ENCODE data around the gene FAAP20.

Gene FAAP20

GRCh38 chr1:2183937-2184334 lies 10.6 kb downstream of the FAAP20 start:
- 94 to 97% methylated on average over 15 of the region's 15 CpGs for WGBS, 2 experiments
- H3K27me3 ChIP-seq (ENCODE audit: control insufficient read depth, insufficient read depth, low read length, poor library complexity, severe bottlenecking): no peaks in the 10 kb centered on the region
- peaks cover 6% of the 10 kb centered on the region for H3K36me3 ChIP-seq (ENCODE audit: control insufficient read depth, insufficient read depth, low read length)
- no peak overlapping the region for H3K4me3 ChIP-seq (ENCODE audit: insufficient read depth, low read depth, low read length)
- no peaks in the 10 kb centered on the region for H3K4me1 ChIP-seq (ENCODE audit: control insufficient read depth, insufficient read depth, low read length)
- H3K27ac ChIP-seq (ENCODE audit: insufficient read depth, low read depth, low read length, poor library complexity, severe bottlenecking): no peak overlapping the region
- no peaks in the 10 kb centered on the region for H3K9me3 ChIP-seq (ENCODE audit: control insufficient read depth, low read length)

DNA sequence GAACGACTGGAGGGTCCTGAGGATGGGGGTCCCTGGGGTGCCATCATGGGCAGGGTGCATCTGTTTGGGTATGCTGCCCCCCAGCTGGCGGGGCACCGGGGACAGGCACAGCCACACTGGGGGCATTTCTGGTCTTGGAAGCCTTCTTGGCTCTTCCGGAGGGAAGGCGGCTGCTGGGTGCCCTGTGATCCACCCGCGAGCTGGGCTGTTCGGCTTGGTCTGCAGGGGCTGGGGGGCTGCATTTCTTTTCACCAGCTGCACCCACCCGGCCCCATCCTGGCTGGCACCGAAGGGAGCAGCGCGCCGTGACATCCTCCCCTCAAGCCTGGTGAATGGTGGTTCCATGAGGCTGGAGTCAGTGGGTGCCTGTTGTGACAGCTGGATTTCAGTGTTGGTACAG lies 12.2 kb downstream of the FAAP20 start:
- Histone ChIP-seq H3K4me1 (ENCODE audit: control insufficient read depth, insufficient read depth, low read length) (no peaks in the 10 kb centered on the region), H3K4me3 (ENCODE audit: insufficient read depth, low read depth, low read length) (no peak overlapping the region), H3K27ac (ENCODE audit: insufficient read depth, low read depth, low read length, poor library complexity, severe bottlenecking) (no peak overlapping the region)

GRCh38 chr1:2181752-2182151 lies 12.8 kb downstream of the FAAP20 start:
- 93 to 96% methylated on average over 11 of the region's 11 CpGs for WGBS, 2 experiments
- Histone ChIP-seq H3K9me3 (ENCODE audit: control insufficient read depth, low read length) (no peaks in the 10 kb centered on the region), H3K36me3 (ENCODE audit: control insufficient read depth, insufficient read depth, low read length) (peaks cover 5% of the 10 kb centered on the region), H3K4me3 (ENCODE audit: insufficient read depth, low read depth, low read length) (no peak overlapping the region), H3K27ac (ENCODE audit: insufficient read depth, low read depth, low read length, poor library complexity, severe bottlenecking) (no peak overlapping the region), H3K27me3 (ENCODE audit: control insufficient read depth, insufficient read depth, low read length, poor library complexity, severe bottlenecking) (no peaks in the 10 kb centered on the region), H3K4me1 (ENCODE audit: control insufficient read depth, insufficient read depth, low read length) (no peaks in the 10 kb centered on the region)

More for the DNA sequence above, 12.2 kb downstream of the FAAP20 start:
- Histone ChIP-seq H3K27me3 (ENCODE audit: control insufficient read depth, insufficient read depth, low read length, poor library complexity, severe bottlenecking) (no peaks in the 10 kb centered on the region), H3K36me3 (ENCODE audit: control insufficient read depth, insufficient read depth, low read length) (peaks cover 6% of the 10 kb centered on the region), H3K9me3 (ENCODE audit: control insufficient read depth, low read length) (no peaks in the 10 kb centered on the region)
- WGBS, 2 experiments: 96% methylated on average over 13 of the region's 13 CpGs

- Histone ChIP-seq H3K27ac (ENCODE audit: insufficient read depth, low read depth, low read length, poor library complexity, severe bottlenecking) (no peak overlapping the region), H3K4me3 (ENCODE audit: insufficient read depth, low read depth, low read length) (no peak overlapping the region), H3K4me1 (ENCODE audit: control insufficient read depth, insufficient read depth, low read length) (no peaks in the 10 kb centered on the region), H3K9me3 (ENCODE audit: control insufficient read depth, low read length) (no peaks in the 10 kb centered on the region), H3K36me3 (ENCODE audit: control insufficient read depth, insufficient read depth, low read length) (peaks cover under 1% of the 10 kb centered on the region), H3K27me3 (ENCODE audit: control insufficient read depth, insufficient read depth, low read length, poor library complexity, severe bottlenecking) (no peaks in the 10 kb centered on the region)
- 96% methylated on average over 14 of the region's 14 CpGs for WGBS, 2 experiments
These were observed 13.3 kb downstream of the FAAP20 start for GRCh38 chr1:2181271-2181670.

DNA sequence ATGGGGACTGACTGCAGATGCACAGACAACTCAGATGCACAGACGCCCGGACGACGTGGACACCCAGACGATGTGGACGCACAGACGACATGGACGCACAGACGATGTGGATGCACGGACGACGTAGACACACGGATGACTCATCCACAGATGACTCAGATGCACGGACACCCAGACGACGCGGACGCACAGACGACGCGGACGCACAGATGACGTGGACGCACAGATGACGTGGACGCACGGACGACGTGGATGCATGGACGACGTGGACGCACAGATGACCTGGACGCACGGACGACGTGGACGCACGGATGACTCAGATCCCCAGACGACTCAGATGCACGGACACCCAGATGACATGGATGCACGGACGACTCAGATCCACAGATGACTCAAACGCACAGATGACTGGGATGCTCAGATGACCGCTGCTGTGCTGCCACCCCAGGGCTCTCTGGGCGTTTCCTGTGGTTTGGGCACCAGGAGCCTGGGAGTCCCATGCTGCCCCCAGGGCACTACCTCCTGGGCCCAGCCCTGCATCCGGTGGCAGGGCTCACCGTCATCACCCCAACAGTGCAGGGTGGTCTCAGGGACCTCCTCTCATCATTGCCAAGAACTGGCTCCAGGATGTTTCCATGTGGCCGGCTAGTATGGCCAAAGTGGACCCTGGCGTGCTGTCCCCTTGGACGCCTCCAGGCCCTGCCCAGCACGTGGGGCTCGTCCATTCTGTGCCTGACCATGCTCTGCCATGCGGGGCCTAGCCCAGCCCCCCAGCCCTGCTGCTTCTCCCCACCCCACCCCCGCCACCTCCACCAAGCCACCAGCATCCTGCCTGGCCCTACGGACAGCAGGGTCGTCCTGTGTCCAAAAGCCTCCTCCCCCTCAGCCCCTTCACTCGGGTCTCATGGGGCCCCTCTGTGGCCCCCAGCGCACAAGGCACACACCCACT lies 14.0 kb downstream of the FAAP20 start:
- H3K4me3 ChIP-seq (ENCODE audit: insufficient read depth, low read depth, low read length): no peak overlapping the region

GRCh38 chr1:2179283-2180013 lies 15.1 kb downstream of the FAAP20 start:
- Histone ChIP-seq H3K27me3 (ENCODE audit: control insufficient read depth, insufficient read depth, low read length, poor library complexity, severe bottlenecking) (no peaks in the 10 kb centered on the region), H3K36me3 (ENCODE audit: control insufficient read depth, insufficient read depth, low read length) (peaks cover 3% of the 10 kb centered on the region), H3K4me3 (ENCODE audit: insufficient read depth, low read depth, low read length) (no peak overlapping the region), H3K27ac (ENCODE audit: insufficient read depth, low read depth, low read length, poor library complexity, severe bottlenecking) (no peak overlapping the region), H3K9me3 (ENCODE audit: control insufficient read depth, low read length) (no peaks in the 10 kb centered on the region), H3K4me1 (ENCODE audit: control insufficient read depth, insufficient read depth, low read length) (no peaks in the 10 kb centered on the region)
- 89% methylated on average over 28 of the region's 28 CpGs for WGBS, 2 experiments

More for the DNA sequence above, 14.0 kb downstream of the FAAP20 start:
- peaks cover 3% of the 10 kb centered on the region for H3K36me3 ChIP-seq (ENCODE audit: control insufficient read depth, insufficient read depth, low read length)
- no peaks in the 10 kb centered on the region for H3K9me3 ChIP-seq (ENCODE audit: control insufficient read depth, low read length)
- 96 to 97% methylated on average over 57 to 58 of the region's 58 CpGs for WGBS, 2 experiments
- no peaks in the 10 kb centered on the region for H3K27me3 ChIP-seq (ENCODE audit: control insufficient read depth, insufficient read depth, low read length, poor library complexity, severe bottlenecking)
- H3K27ac ChIP-seq (ENCODE audit: insufficient read depth, low read depth, low read length, poor library complexity, severe bottlenecking): no peak overlapping the region
- H3K4me1 ChIP-seq (ENCODE audit: control insufficient read depth, insufficient read depth, low read length): no peaks in the 10 kb centered on the region

DNA sequence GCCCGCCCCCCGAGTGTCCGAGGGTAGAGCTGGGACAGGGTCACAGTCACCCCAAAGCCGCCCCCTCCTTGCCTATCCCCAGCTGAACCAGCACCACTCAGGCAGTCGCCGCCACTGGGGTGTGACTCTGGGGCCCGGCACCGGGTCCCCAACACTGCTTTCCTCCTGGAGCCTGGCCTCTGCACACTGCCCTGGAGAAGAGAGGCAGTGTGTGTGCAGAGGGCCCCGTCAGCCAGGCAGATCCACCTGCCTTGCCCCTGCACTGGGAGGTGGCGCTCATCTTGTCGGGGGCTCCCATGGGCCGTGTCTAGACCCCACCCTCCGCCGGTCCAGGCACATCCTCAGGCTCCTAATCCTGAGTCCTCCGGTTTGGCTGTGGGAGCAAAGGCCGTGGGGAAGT lies 15.7 kb downstream of the FAAP20 start:
- Histone ChIP-seq H3K9me3 (ENCODE audit: control insufficient read depth, low read length) (no peaks in the 10 kb centered on the region), H3K4me3 (ENCODE audit: insufficient read depth, low read depth, low read length) (no peak overlapping the region), H3K36me3 (ENCODE audit: control insufficient read depth, insufficient read depth, low read length) (peaks cover 3% of the 10 kb centered on the region), H3K4me1 (ENCODE audit: control insufficient read depth, insufficient read depth, low read length) (no peaks in the 10 kb centered on the region), H3K27ac (ENCODE audit: insufficient read depth, low read depth, low read length, poor library complexity, severe bottlenecking) (no peak overlapping the region), H3K27me3 (ENCODE audit: control insufficient read depth, insufficient read depth, low read length, poor library complexity, severe bottlenecking) (no peaks in the 10 kb centered on the region)
- 95% methylated on average over 16 of the region's 16 CpGs for WGBS, 2 experiments

DNA sequence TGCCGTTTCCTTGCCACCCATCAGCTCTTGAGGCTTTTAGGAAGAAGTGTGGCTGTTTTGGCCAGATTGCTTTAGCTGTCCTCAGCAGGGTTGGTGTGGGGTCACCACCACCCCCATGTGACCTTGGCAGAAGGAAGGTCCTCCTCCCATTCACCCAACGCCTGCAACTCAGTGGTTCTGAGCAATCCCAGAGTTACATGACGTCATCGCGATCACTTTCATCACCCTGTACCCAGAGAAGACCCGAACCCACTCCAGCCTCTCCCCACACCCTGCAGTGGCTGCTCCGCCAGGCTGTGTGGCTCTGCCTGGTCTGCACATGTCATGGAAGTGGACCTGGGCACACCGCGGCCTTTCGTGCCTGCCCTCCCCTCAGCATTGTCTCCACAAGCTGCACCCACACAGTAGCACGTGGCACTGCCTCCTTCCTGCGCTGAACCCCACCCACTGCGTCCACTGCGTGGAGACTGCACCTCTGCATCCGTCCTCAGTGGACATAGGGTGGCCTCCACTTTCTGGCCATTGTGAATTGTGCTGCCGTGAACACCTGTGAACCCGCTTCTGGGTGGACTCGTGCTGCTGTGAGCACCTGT lies 16.5 kb downstream of the FAAP20 start:
- WGBS, 2 experiments: 95 to 96% methylated on average over 18 of the region's 18 CpGs
- Histone ChIP-seq H3K27ac (ENCODE audit: insufficient read depth, low read depth, low read length, poor library complexity, severe bottlenecking) (no peak overlapping the region), H3K9me3 (ENCODE audit: control insufficient read depth, low read length) (no peaks in the 10 kb centered on the region), H3K27me3 (ENCODE audit: control insufficient read depth, insufficient read depth, low read length, poor library complexity, severe bottlenecking) (no peaks in the 10 kb centered on the region), H3K4me1 (ENCODE audit: control insufficient read depth, insufficient read depth, low read length) (no peaks in the 10 kb centered on the region), H3K36me3 (ENCODE audit: control insufficient read depth, insufficient read depth, low read length) (peaks cover 3% of the 10 kb centered on the region), H3K4me3 (ENCODE audit: insufficient read depth, low read depth, low read length) (no peak overlapping the region)

DNA sequence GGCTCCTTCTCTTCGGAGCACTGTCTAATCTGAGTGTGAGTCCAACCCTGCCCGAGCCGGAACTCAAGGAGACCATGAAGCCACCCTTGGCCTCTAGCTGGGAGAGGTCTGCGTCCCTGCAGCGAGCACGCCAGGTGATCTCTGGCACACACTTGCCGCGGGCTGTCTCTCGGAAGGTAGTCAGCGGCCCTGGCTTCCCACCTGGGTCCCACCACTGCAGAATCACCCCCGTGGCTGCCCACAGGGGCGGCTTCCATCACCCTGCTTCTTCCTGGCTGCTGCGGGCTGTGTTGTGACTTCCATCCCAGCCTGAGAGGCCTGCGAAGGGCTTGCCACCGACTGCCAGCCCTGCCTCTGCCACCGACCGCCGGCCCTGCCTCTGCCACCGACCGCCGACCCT lies 17.0 kb downstream of the FAAP20 start:
- Histone ChIP-seq H3K27ac (ENCODE audit: insufficient read depth, low read depth, low read length, poor library complexity, severe bottlenecking) (no peak overlapping the region), H3K27me3 (ENCODE audit: control insufficient read depth, insufficient read depth, low read length, poor library complexity, severe bottlenecking) (no peaks in the 10 kb centered on the region), H3K4me3 (ENCODE audit: insufficient read depth, low read depth, low read length) (no peak overlapping the region), H3K4me1 (ENCODE audit: control insufficient read depth, insufficient read depth, low read length) (no peaks in the 10 kb centered on the region), H3K9me3 (ENCODE audit: control insufficient read depth, low read length) (no peaks in the 10 kb centered on the region), H3K36me3 (ENCODE audit: control insufficient read depth, insufficient read depth, low read length) (peaks cover 3% of the 10 kb centered on the region)
- WGBS, 2 experiments: 96% methylated on average over 21 of the region's 21 CpGs

- no peak overlapping the region for H3K27ac ChIP-seq (ENCODE audit: insufficient read depth, low read depth, low read length, poor library complexity, severe bottlenecking)
- H3K9me3 ChIP-seq (ENCODE audit: control insufficient read depth, low read length): no peaks in the 10 kb centered on the region
- WGBS, 2 experiments: 95 to 98% methylated on average over 10 of the region's 10 CpGs
- no peak overlapping the region for H3K4me3 ChIP-seq (ENCODE audit: insufficient read depth, low read depth, low read length)
- no peaks in the 10 kb centered on the region for H3K4me1 ChIP-seq (ENCODE audit: control insufficient read depth, insufficient read depth, low read length)
- H3K27me3 ChIP-seq (ENCODE audit: control insufficient read depth, insufficient read depth, low read length, poor library complexity, severe bottlenecking): no peaks in the 10 kb centered on the region
- peaks cover 3% of the 10 kb centered on the region for H3K36me3 ChIP-seq (ENCODE audit: control insufficient read depth, insufficient read depth, low read length)
These were observed 18.0 kb downstream of the FAAP20 start for GRCh38 chr1:2176615-2177014.
